Naive thymus-derived CD4-positive, alpha-beta T cell (primary cell): ENCODE data around the gene STIP1. TPM values are rescaled to one million over a fixed set of nuclear protein-coding genes. Genes with fewer than 3 reads are reported as not detected.

ENCODE experiments used
- ATAC-seq: fragments of 150-1000 bp; cut with Tn5 transposase; 2 replicates; pipeline ENCODE4 v1.10.0; 2021; ENCODE audit warnings: mild to moderate bottlenecking, moderate library complexity
- CTCF ChIA-PET: fragments of 350-600 bp; sonication (Branson Sonifier 250); formaldehyde crosslinking; loops from one replicate; lab custom pipeline; 2021; ENCODE audit warnings: antibody characterized with exemption; lab: Charles Lee
- POLR2A ChIA-PET: fragments of 350-600 bp; sonication (Branson Sonifier 250); formaldehyde crosslinking; loops from one replicate; lab custom pipeline; 2021; ENCODE audit warnings: antibody characterized with exemption, inconsistent platforms; lab: Charles Lee
- DNase-seq, 9 donors: peaks; one replicate each; pipeline versions ENCODE4 v3.0.0 to v3.0.0-alpha.2; 2020 to 2022; ENCODE audit warnings: mixed read lengths in 1 of 9
- H3K27ac ChIP-seq: one replicate; pipeline ENCODE4 v1.7.0; 2013; ENCODE audit warnings: mild to moderate bottlenecking, low read depth, low read length, moderate library complexity
- H3K27me3 ChIP-seq, 2 donors: one replicate each; pipeline ENCODE4 v1.7.0; 2013; ENCODE audit warnings: low read length in 2 of 2, mild to moderate bottlenecking in 2 of 2, moderate library complexity in 2 of 2; ENCODE audit not compliant: control insufficient read depth in 2 of 2, insufficient read depth in 2 of 2
- H3K36me3 ChIP-seq, 3 experiments: 1 replicate in 2 of 3; 2 replicates in 1 of 3; pipeline ENCODE4 v1.7.0; 2013; ENCODE audit warnings: low read length in 3 of 3, mild to moderate bottlenecking in 3 of 3, moderate library complexity in 1 of 3; ENCODE audit not compliant: insufficient read depth in 3 of 3, control insufficient read depth in 2 of 3
- H3K4me1 ChIP-seq, 2 donors: one replicate each; pipeline ENCODE4 v1.7.0; 2013; ENCODE audit warnings: low read length in 2 of 2, mild to moderate bottlenecking in 2 of 2, moderate library complexity in 1 of 2; ENCODE audit not compliant: control insufficient read depth in 2 of 2, insufficient read depth in 2 of 2
- H3K4me3 ChIP-seq: 2 replicates; pipeline ENCODE4 v1.7.0; 2013; ENCODE audit warnings: mild to moderate bottlenecking, low read length
- H3K9me3 ChIP-seq, 3 experiments: 1 replicate in 2 of 3; 2 replicates in 1 of 3; pipeline ENCODE4 v1.7.0; 2013; ENCODE audit warnings: low read length in 3 of 3; ENCODE audit not compliant: control insufficient read depth in 2 of 3
- H3K27ac Mint-ChIP-seq, 9 donors: one replicate each; pipeline ENCODE4 v1.8.0; 2020 to 2022; ENCODE audit warnings: mixed read lengths in 9 of 9, mild to moderate bottlenecking in 8 of 9, moderate library complexity in 5 of 9, inconsistent platforms in 2 of 9
- H3K27me3 Mint-ChIP-seq, 5 donors: one replicate each; pipeline ENCODE4 v1.8.0; 2021 to 2022; ENCODE audit warnings: mixed read lengths in 5 of 5, mild to moderate bottlenecking in 1 of 5
- H3K36me3 Mint-ChIP-seq, 5 donors: one replicate each; pipeline ENCODE4 v1.8.0; 2020 to 2022; ENCODE audit warnings: mixed read lengths in 5 of 5, mild to moderate bottlenecking in 3 of 5, inconsistent platforms in 1 of 5
- H3K4me1 Mint-ChIP-seq, 7 donors: one replicate each; pipeline ENCODE4 v1.8.0; 2020 to 2022; ENCODE audit warnings: mixed read lengths in 7 of 7, mild to moderate bottlenecking in 3 of 7, inconsistent platforms in 1 of 7
- H3K4me3 Mint-ChIP-seq, 10 donors: one replicate each; pipeline ENCODE4 v1.8.0; 2020 to 2022; ENCODE audit warnings: mild to moderate bottlenecking in 10 of 10, mixed read lengths in 10 of 10, moderate library complexity in 6 of 10, inconsistent platforms in 2 of 10
- H3K9me3 Mint-ChIP-seq, 11 donors: one replicate each; pipeline ENCODE4 v1.8.0; 2020 to 2022; ENCODE audit warnings: mixed read lengths in 11 of 11, mild to moderate bottlenecking in 4 of 11, inconsistent platforms in 1 of 11, moderate library complexity in 1 of 11
- intact Hi-C, 2 donors: fragments of 100-400 bp; cut with micrococcal nuclease; formaldehyde crosslinking; loops; one replicate each; pipeline ENCODE4 v1.15.1; 2023
- polyA plus RNA-seq, 2 donors: library from polyadenylated mRNA; unstranded; fragments of 300-500 nt; fragmentation: Illumina TruSeq; gene quantifications; one replicate each; pipeline ENCODE4 v1.2.3, GENCODE V29; 2021
- total RNA-seq, 6 experiments: library from RNA in 5 of 6; stranded (reverse) in 5 of 6; gene quantifications; 1 replicate in 5 of 6; 2 replicates in 1 of 6; pipeline ENCODE4 v1.2.3 and lab custom pipeline; 2021 to 2026

The STIP1 gene
- total and polyA plus RNA-seq, 7 experiments from 2014 or later, result 45.1 to 243 (median 88.8) TPM

DNA sequence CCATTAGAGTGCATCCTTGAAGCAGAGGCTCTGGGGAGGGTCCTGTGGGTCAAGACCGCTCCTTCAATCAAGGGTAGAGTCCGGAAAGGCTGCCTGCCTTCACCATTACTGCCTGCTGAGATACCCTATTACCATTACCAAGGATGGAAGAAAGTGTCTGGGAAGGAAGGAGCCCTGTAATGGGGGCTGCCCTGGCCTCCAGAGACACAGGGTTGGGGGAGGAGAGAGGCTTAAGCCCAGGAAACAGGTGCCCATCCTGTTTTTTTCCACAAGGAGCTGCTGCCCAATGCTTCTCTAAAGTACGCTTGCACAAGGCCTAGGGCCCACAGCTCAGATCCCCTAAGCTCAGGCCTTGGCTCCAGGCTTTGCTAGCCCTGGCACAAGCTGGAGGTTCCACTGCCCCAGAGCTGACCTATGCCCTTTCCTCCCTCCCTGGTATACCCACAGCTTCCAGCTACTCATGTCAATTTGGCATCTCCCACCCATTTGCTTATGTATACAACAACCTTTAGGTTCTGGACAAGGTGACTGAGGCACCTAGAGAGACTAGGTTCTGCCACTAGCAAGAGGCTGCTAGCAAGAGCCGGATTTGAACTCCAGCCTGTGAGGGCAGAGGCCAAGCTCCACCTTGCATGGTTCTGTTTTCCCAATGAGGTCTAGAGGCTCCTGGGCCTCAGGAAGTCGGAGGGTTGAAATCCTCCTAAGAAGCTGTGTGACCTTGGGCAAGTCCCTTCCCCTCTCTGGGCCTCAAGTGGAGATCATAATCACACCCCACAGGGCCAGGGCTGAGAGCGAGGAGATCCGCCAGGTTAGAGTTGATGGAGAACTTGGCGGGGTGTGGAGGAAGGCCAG is 63.8 kb downstream of the STIP1 start:
- ATAC-seq (no peak), DNase-seq (no peak)
- peaks cover 7 to 48% (median 19%) of the 10 kb centered on the region in 7 donors for H3K4me1 Mint-ChIP-seq
- Histone ChIP-seq H3K36me3 (no peaks in the 10 kb centered on the region), H3K4me3 (no peak overlapping the region), H3K4me1 (peaks cover 20 to 25% of the 10 kb centered on the region in 2 donors), H3K27me3 (no peaks in the 10 kb centered on the region), H3K9me3 (no peaks in the 10 kb centered on the region), H3K27ac (no peak overlapping the region)
- H3K27ac Mint-ChIP-seq, result peak overlapping the region in 5 of 9 donors; percentile 8 to 73 (median 27)
- ChIA-PET POLR2A (interaction anchor here (0.7 to 12.3 kb wide), 10 partner anchors 7 to 1609 kb away, joined by 3 to 154 read pairs (median 5); partner anchors contain the start of genes FKBP2, NUDT22 and TRPT1), CTCF (interaction anchor here (0.9 to 3.7 kb wide), 9 partner anchors 8 to 68 kb away, joined by 3 to 31 read pairs (median 3); partner anchors contain the start of genes FERMT3, FKBP2, PRDX5 and TRMT112)
- no peaks in the 10 kb centered on the region for H3K36me3 Mint-ChIP-seq
- peaks cover 0 to 2% (median 0%) of the 10 kb centered on the region in 11 donors for H3K9me3 Mint-ChIP-seq
- H3K27me3 Mint-ChIP-seq, result peaks cover 0 to 3% (median 0%) of the 10 kb centered on the region in 5 donors
- H3K4me3 Mint-ChIP-seq, result peak overlapping the region in 9 of 10 donors; percentile 49 to 80 (median 57)
- intact Hi-C loops, result loop anchor here in 1 of 2 donors (1.0 kb wide), 1 partner anchor 8 kb away; the partner anchor contains the start of gene FKBP2

DNA sequence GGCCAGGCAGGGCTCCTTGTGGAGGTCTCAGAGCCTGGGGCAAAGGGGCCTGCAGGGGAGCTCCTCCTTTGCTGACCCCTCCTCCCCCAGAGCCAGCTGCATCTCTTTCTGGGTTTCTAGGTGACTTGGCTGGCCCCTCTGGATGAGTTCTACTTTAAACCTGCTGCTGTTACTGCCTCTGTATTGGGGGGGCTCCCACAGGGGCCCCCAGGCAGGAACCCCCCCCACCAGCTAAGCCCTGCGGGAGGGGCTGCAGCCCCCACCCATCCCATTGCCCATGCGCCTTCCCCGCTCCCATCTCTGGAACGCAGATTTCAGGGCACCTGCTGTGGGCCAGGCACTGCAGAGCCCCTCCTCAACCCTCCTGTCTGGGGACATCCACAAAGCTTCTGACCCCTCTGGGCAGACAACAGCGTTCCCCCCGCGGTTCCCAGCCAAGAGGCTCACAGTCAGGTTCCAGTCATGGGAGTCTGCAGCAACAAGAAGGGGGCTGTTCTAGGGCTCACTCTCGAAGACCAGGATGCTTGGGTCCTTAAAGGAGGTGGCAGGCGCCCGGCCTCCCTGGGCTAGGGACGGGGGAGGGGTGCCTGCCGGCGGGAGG is 64.5 kb downstream of the STIP1 start:
- peak overlapping the region in 1 of 9 donors; percentile 73 for H3K27ac Mint-ChIP-seq
- CTCF ChIA-PET, result interaction anchor here (0.9 to 3.7 kb wide), 8 partner anchors 9 to 51 kb away, joined by 3 to 31 read pairs (median 6); partner anchors contain the start of genes FERMT3 and FKBP2
- H3K4me3 ChIP-seq, result peak overlapping the region; percentile 63

DNA sequence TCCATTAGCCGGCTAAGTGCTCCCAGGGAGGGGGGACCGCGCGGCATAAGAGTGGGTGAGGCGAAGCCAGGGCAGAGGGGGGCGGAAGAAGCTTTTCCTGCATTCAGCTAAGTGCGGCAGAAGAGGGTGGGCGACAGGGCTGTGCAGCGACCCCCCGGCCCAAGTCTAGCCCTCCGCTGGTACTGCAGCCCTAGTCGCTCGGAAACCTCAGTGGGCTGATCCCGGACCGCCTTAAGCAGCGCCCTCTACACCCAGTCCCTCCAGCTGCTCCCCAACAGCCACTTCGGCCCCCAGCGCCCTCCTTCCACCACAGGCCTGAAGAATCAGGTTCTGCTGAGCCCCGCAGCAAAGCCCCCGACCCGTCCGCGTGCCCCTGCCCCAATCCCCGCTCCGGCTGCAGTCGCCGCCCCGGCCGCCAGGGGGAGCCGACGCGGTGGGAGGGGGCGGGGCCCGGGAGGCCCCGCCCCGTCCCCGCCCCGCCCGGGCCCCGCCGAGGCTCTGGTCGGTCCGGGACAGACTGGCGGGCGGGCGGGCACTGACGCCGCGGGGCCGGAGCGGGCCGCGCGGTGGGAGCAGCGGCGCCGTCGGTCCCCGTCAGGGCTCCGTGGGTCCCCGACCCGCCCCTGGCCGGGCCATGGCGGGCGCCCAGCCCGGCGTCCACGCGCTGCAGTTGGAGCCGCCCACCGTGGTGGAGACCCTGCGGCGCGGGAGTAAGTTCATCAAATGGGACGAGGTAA is 65.2 kb downstream of the STIP1 start, which contains the start of gene PLCB3:
TSS of gene PLCB3 (plus strand) at position 515 of the 737 bp plus-strand sequence. CDS start at position 635, 120 bp downstream.
- no peaks in the 10 kb centered on the region for H3K27me3 ChIP-seq
- peak within 1 kb of the TSS; percentile 59 for H3K27ac ChIP-seq
- peak within 1 kb of the TSS; percentile 69 for H3K4me3 ChIP-seq
- Mint-ChIP-seq H3K27ac (peak within 1 kb of the TSS in 7 of 9 donors; percentile 26 to 84 (median 71)), H3K27me3 (peaks cover 0 to 3% (median 0%) of the 10 kb centered on the region in 5 donors), H3K4me1 (peaks cover 7 to 41% (median 14%) of the 10 kb centered on the region in 7 donors), H3K9me3 (peaks cover 0 to 2% (median 0%) of the 10 kb centered on the region in 11 donors), H3K4me3 (peak within 1 kb of the TSS; percentile 81 to 96 (median 88)), H3K36me3 (no peaks in the 10 kb centered on the region)
- POLR2A ChIA-PET, result interaction anchor here (0.7 to 12.3 kb wide), 6 partner anchors 8 to 46 kb away, joined by 3 to 154 read pairs (median 9); partner anchors contain the start of genes FERMT3, NUDT22 and TRPT1
- H3K36me3 ChIP-seq, result no peaks in the 10 kb centered on the region
- DNase-seq (peak; percentile 30 to 81 (median 57)), ATAC-seq (peak; percentile 83)
- peaks cover 13 to 16% of the 10 kb centered on the region in 2 donors for H3K4me1 ChIP-seq
- CTCF ChIA-PET, result interaction anchor here (1.1 to 3.7 kb wide), 7 partner anchors 10 to 53 kb away, joined by 3 to 31 read pairs (median 8); partner anchors contain the start of genes FERMT3 and FKBP2
- no peaks in the 10 kb centered on the region for H3K9me3 ChIP-seq
- intact Hi-C loops, result loop anchor here (1.0 kb wide), 5 partner anchors 10 to 50 kb away; partner anchors contain the start of genes FKBP2 (in 1 of the 2) and GPR137 (in 1 of the 2)

More for the DNA sequence above, 64.5 kb downstream of the STIP1 start:
- Histone ChIP-seq H3K9me3 (no peaks in the 10 kb centered on the region), H3K36me3 (no peaks in the 10 kb centered on the region), H3K27me3 (no peaks in the 10 kb centered on the region), H3K27ac (peak overlapping the region; percentile 53), H3K4me1 (peaks cover 16 to 18% of the 10 kb centered on the region in 2 donors)
- intact Hi-C loops, result loop anchor here (1.0 kb wide), 5 partner anchors 9 to 51 kb away; partner anchors contain the start of genes FKBP2 (in 2 of the 2) and GPR137 (in 1 of the 2)
- H3K4me1 Mint-ChIP-seq, result peaks cover 7 to 46% (median 19%) of the 10 kb centered on the region in 7 donors
- DNase-seq (no peak), ATAC-seq (no peak)
- POLR2A ChIA-PET, result interaction anchor here (0.7 to 12.3 kb wide), 10 partner anchors 7 to 1608 kb away, joined by 3 to 154 read pairs (median 7); partner anchors contain the start of genes FERMT3, FKBP2, NUDT22 and TRPT1
- peaks cover 0 to 3% (median 0%) of the 10 kb centered on the region in 5 donors for H3K27me3 Mint-ChIP-seq
- H3K9me3 Mint-ChIP-seq, result peaks cover 0 to 2% (median 0%) of the 10 kb centered on the region in 11 donors
- H3K36me3 Mint-ChIP-seq, result no peaks in the 10 kb centered on the region
- peak overlapping the region; percentile 45 to 91 (median 86) for H3K4me3 Mint-ChIP-seq

DNA sequence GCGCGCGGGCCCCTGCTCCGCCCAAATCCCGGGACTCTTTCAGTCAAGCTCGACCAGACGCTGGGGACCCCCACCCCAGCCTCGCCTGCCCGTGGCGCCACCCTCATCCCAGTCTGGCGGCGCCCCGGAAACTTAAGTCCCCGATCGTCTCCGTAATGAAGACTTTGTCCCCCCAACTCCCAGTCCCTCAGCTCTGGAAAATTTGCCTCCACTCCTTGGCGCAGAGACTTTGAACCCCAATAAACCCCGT is 65.7 kb downstream of the STIP1 start:
- Mint-ChIP-seq H3K27ac (peak overlapping the region in 4 of 9 donors; percentile 71 to 84 (median 74)), H3K4me1 (peaks cover 7 to 41% (median 14%) of the 10 kb centered on the region in 7 donors)

DNA sequence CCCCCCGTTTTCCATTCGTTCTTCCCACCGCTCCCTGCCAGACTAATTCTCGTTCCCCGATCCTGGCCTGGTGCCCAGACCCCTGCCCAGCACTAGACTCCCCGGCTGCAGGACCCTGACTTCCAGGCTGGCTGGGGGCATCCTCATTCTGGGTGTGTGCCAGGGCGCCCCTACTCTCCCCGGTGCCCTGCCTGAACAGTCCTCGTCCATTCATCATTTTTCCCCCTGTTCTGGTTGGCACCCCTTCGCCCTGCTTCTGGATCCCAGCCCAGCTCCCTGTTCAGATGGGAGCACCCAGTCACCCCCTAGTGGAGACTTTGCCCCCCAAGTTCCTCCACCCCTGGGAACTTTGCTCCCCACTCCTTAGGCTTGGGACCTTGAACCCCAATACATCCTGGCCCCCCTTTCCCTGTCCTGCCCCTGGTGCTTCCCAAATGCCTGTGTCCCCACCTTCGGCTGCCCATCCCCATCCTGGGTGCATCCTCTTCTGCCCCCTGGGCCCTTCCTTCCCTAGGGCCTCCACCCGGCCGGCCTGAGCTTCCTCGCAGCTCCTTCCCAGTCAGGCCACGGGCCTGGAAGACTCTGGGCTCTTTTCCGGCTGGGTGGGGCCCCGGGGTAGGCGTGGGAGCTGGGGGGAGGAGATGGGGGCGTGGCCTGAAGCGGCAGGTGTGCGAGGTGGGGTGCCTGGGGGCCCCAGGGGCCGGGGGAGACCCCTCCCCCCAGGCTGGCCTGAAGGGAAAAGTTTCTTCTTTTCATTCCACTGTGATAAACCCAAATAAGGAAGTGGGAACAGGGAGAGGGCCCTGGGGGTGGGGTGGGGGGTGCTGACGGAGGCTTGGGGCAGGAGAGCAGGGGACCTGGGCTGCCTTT is 66.3 kb downstream of the STIP1 start:
- Histone ChIP-seq H3K27me3 (no peaks in the 10 kb centered on the region), H3K36me3 (no peaks in the 10 kb centered on the region), H3K27ac (peak overlapping the region; percentile 59), H3K9me3 (no peaks in the 10 kb centered on the region), H3K4me3 (peak overlapping the region; percentile 69), H3K4me1 (peaks cover 9 to 12% of the 10 kb centered on the region in 2 donors)
- peak in 1 of 9 donors; percentile 47 for DNase-seq
- POLR2A ChIA-PET, result interaction anchor here (0.5 to 12.3 kb wide), 10 partner anchors 8 to 886 kb away, joined by 3 to 154 read pairs (median 4); partner anchors contain the start of genes BAD, FERMT3, GPR137 and NUDT22
- Mint-ChIP-seq H3K27me3 (peaks cover 0 to 3% (median 0%) of the 10 kb centered on the region in 5 donors), H3K36me3 (no peaks in the 10 kb centered on the region), H3K9me3 (peaks cover 0 to 2% (median 0%) of the 10 kb centered on the region in 11 donors), H3K4me3 (peak overlapping the region; percentile 81 to 96 (median 86)), H3K4me1 (peaks cover 7 to 41% (median 14%) of the 10 kb centered on the region in 7 donors), H3K27ac (peak overlapping the region in 7 of 9 donors; percentile 19 to 84 (median 71))
- no peak for ATAC-seq
- CTCF ChIA-PET, result interaction anchor here (0.5 to 3.7 kb wide), 7 partner anchors 11 to 318 kb away, joined by 3 to 31 read pairs (median 8); partner anchors contain the start of genes FERMT3 and FKBP2
- intact Hi-C loops, result no loop called here

More for the DNA sequence above, 65.7 kb downstream of the STIP1 start:
- Histone ChIP-seq H3K27me3 (no peaks in the 10 kb centered on the region), H3K27ac (peak overlapping the region; percentile 59), H3K4me3 (peak overlapping the region; percentile 69), H3K9me3 (no peaks in the 10 kb centered on the region), H3K36me3 (no peaks in the 10 kb centered on the region), H3K4me1 (peaks cover 13 to 16% of the 10 kb centered on the region in 2 donors)
- Mint-ChIP-seq H3K36me3 (no peaks in the 10 kb centered on the region), H3K4me3 (peak overlapping the region; percentile 81 to 96 (median 86)), H3K27me3 (peaks cover 0 to 3% (median 0%) of the 10 kb centered on the region in 5 donors), H3K9me3 (peaks cover 0 to 2% (median 0%) of the 10 kb centered on the region in 11 donors)
- ChIA-PET CTCF (interaction anchor here (0.6 to 3.7 kb wide), 6 partner anchors 10 to 317 kb away, joined by 3 to 31 read pairs (median 8); partner anchors contain the start of genes FERMT3 and FKBP2), POLR2A (interaction anchor here (0.7 to 12.3 kb wide), 9 partner anchors 8 to 886 kb away, joined by 3 to 154 read pairs (median 4); partner anchors contain the start of genes BAD, FERMT3, GPR137 and NUDT22)
- ATAC-seq (peak; percentile 1), DNase-seq (peak in 1 of 9 donors; percentile 22)
- intact Hi-C loops, result loop anchor here (1.0 kb wide), 5 partner anchors 10 to 50 kb away; partner anchors contain the start of genes FKBP2 (in 1 of the 2) and GPR137 (in 1 of the 2)
